Esophagus (tissue), 2 donors: Measurements from ENCODE around the gene RAB31. TPM values are rescaled to one million over a fixed set of nuclear protein-coding genes. Genes with fewer than 3 reads are reported as not detected.

ENCODE experiments used
- H3K27ac ChIP-seq, 2 donors: one replicate each; pipeline ENCODE4 v1.5.1; 2013; ENCODE audit warnings: low read depth in 2 of 2, mild to moderate bottlenecking in 2 of 2, inconsistent platforms in 1 of 2, low read length in 1 of 2, moderate library complexity in 1 of 2
- H3K27me3 ChIP-seq, 2 donors: one replicate each; pipeline ENCODE4 v1.6.1; 2013; ENCODE audit warnings: low read length in 2 of 2, control low read depth in 1 of 2, mild to moderate bottlenecking in 1 of 2; ENCODE audit not compliant: insufficient read depth in 2 of 2, control insufficient read depth in 1 of 2
- H3K36me3 ChIP-seq, 2 donors: one replicate each; pipeline ENCODE4 v1.6.1; 2013; ENCODE audit warnings: low read length in 1 of 2; ENCODE audit not compliant: control insufficient read depth in 2 of 2, insufficient read depth in 2 of 2
- H3K4me1 ChIP-seq, 2 donors: one replicate each; pipeline ENCODE4 v1.6.1; 2013; ENCODE audit warnings: low read length in 1 of 2; ENCODE audit not compliant: control insufficient read depth in 2 of 2, insufficient read depth in 2 of 2
- H3K4me3 ChIP-seq, 2 donors: one replicate each; pipeline ENCODE4 v1.5.1; 2013; ENCODE audit warnings: low read length in 2 of 2, mild to moderate bottlenecking in 2 of 2, low read depth in 1 of 2, moderate library complexity in 1 of 2
- H3K9me3 ChIP-seq, 2 donors: one replicate each; pipeline ENCODE4 v1.6.1; 2013; ENCODE audit warnings: mild to moderate bottlenecking in 2 of 2, low read depth in 1 of 2, low read length in 1 of 2, moderate library complexity in 1 of 2; ENCODE audit not compliant: control insufficient read depth in 2 of 2, insufficient read depth in 1 of 2
- WGBS, 2 donors: extraction: QIAGEN DNeasy Blood & Tissue Kit; methylation state at CpG; one replicate each; pipeline ENCODE4 v1.1.7; 2013; 5-methylcytosine and 5-hydroxymethylcytosine counted together
- polyA plus RNA-seq, 2 donors: library from polyadenylated mRNA; stranded (reverse); fragments of 200-250 nt; gene quantifications; one replicate each; pipeline ENCODE4 v1.2.3, GENCODE V29; 2013
- donor health status: healthy with polysubstance abuse.
- donor health status: Bipolar disorder and iron deficiency.

The RAB31 gene
- polyA plus RNA-seq, 2 donors, result 10.7 to 17.5 TPM

- H3K9me3 ChIP-seq, result no peaks in the 10 kb centered on the region
- H3K27ac ChIP-seq, result no peak overlapping the region
- WGBS, 2 donors, result 76 to 79% methylated on average over 11 of the region's 11 CpGs
- H3K27me3 ChIP-seq, result no peaks in the 10 kb centered on the region
- peaks cover 0 to 2% of the 10 kb centered on the region in 2 donors for H3K4me1 ChIP-seq
- H3K4me3 ChIP-seq, result no peak overlapping the region
- H3K36me3 ChIP-seq, result no peaks in the 10 kb centered on the region
These were observed 6.3 kb upstream of the RAB31 start for GRCh38 chr18:9701609-9702349.

GRCh38 chr18:9704233-9705118, 3.6 kb upstream of the RAB31 start:
- Histone ChIP-seq H3K9me3 (no peaks in the 10 kb centered on the region), H3K27ac (no peak overlapping the region), H3K4me3 (no peak overlapping the region)

GRCh38 chr18:9705183-9705829, 2.8 kb upstream of the RAB31 start:
- Histone ChIP-seq H3K9me3 (no peaks in the 10 kb centered on the region), H3K27me3 (no peaks in the 10 kb centered on the region), H3K36me3 (peaks cover 0 to under 1% of the 10 kb centered on the region in 2 donors), H3K4me1 (peaks cover 0 to 2% of the 10 kb centered on the region in 2 donors), H3K4me3 (no peak overlapping the region), H3K27ac (no peak overlapping the region)
- 62 to 68% methylated on average over 6 of the region's 6 CpGs for WGBS, 2 donors

More at GRCh38 chr18:9704233-9705118, 3.6 kb upstream of the RAB31 start:
- 81 to 85% methylated on average over 11 of the region's 11 CpGs for WGBS, 2 donors
- Histone ChIP-seq H3K36me3 (no peaks in the 10 kb centered on the region), H3K4me1 (peaks cover 0 to 2% of the 10 kb centered on the region in 2 donors), H3K27me3 (no peaks in the 10 kb centered on the region)

- H3K27ac ChIP-seq, result peak overlapping the region in 1 of 2 donors; percentile 47
- H3K4me1 ChIP-seq, result peaks cover 0 to 2% of the 10 kb centered on the region in 2 donors
- H3K27me3 ChIP-seq, result no peaks in the 10 kb centered on the region
These were observed 1.8 kb upstream of the RAB31 start for GRCh38 chr18:9706081-9706935.

GRCh38 chr18:9707381-9708056, 582 bp upstream of the RAB31 start:
- H3K4me3 ChIP-seq, result peak overlapping the region; percentile 69 to 84
- peaks cover 4 to 8% of the 10 kb centered on the region in 2 donors for H3K4me1 ChIP-seq
- H3K36me3 ChIP-seq, result peaks cover 0 to 2% of the 10 kb centered on the region in 2 donors
- no peaks in the 10 kb centered on the region for H3K27me3 ChIP-seq
- WGBS, 2 donors, result 15 to 23% methylated on average over 31 of the region's 31 CpGs
- peak overlapping the region; percentile 86 to 94 for H3K27ac ChIP-seq
- no peaks in the 10 kb centered on the region for H3K9me3 ChIP-seq

More at GRCh38 chr18:9706081-9706935, 1.8 kb upstream of the RAB31 start:
- no peaks in the 10 kb centered on the region for H3K9me3 ChIP-seq
- WGBS, 2 donors, result 83 to 86% methylated on average over 12 of the region's 12 CpGs
- H3K4me3 ChIP-seq, result no peak overlapping the region
- H3K36me3 ChIP-seq, result peaks cover 0 to 2% of the 10 kb centered on the region in 2 donors

GRCh38 chr18:9708434-9709303, 568 bp downstream of the RAB31 start:
- Histone ChIP-seq H3K36me3 (peaks cover 0 to 2% of the 10 kb centered on the region in 2 donors), H3K27ac (peak overlapping the region; percentile 86 to 94), H3K4me1 (peaks cover 4 to 8% of the 10 kb centered on the region in 2 donors), H3K4me3 (peak overlapping the region; percentile 69 to 84), H3K27me3 (no peaks in the 10 kb centered on the region), H3K9me3 (no peaks in the 10 kb centered on the region)
- 1% methylated on average over 70 to 84 of the region's 84 CpGs for WGBS, 2 donors

- Histone ChIP-seq H3K4me3 (peak overlapping the region; percentile 69 to 84), H3K4me1 (peaks cover 4 to 8% of the 10 kb centered on the region in 2 donors), H3K27ac (peak overlapping the region; percentile 86 to 94), H3K27me3 (no peaks in the 10 kb centered on the region), H3K9me3 (no peaks in the 10 kb centered on the region), H3K36me3 (peaks cover 0 to 2% of the 10 kb centered on the region in 2 donors)
- 29 to 33% methylated on average over 18 of the region's 18 CpGs for WGBS, 2 donors
These were observed 1.3 kb downstream of the RAB31 start for GRCh38 chr18:9709304-9709877.
